ENCODE data around the gene UNC5CL. TPM values are rescaled to one million over a fixed set of nuclear protein-coding genes. Genes with fewer than 3 reads are reported as not detected.

Gene UNC5CL
- total and polyA plus RNA-seq, 2 experiments from 2014 or later: not detected

DNA sequence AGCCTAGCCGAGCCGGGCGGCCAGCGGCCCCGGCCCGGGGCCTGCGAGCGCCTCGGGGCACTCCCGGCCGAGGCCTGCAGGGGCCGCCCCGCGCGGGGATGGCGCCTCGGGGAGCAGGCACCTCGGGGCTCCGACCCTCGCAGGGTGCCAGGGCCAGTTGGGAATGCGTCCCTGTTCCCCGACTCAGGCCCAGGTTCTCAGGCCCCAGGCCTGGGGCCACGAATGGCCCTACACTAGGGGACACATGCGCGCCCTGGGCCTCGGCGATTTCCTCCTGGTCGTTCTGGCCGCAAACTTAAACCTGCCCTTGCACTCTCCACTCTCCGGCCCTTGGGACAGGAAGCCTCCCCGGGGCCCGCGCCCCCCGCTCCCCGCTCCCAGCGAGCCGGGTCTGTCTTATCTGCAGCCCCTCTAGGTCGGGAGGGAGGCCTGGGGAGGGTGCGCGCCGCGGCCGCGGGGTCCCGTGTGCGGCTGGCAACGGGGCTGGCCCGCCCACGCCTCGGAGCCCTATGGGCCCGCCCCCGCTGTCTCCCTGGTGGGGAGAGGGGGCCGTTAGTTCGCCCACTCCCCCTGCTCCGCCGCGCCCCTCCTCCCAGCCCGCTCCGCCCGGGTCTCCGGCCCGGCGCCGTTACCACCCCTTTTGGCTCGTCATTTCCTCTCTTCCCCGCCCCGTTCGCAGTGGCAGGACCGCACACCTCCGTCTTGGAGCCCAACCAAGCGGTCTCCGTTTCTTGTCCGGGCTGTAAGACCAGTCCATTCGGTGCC lies 34.4 kb upstream of the UNC5CL start:
- H3K9me3 ChIP-seq (ENCODE audit: low read depth): no peaks in the 10 kb centered on the region
- peak overlapping the region; percentile 99 for H3K4me2 ChIP-seq (ENCODE audit: unreplicated experiment)
- peak overlapping the region; percentile 97 for H3K27ac ChIP-seq
- H3K4me3 ChIP-seq: peak overlapping the region; percentile 87
- peak overlapping the region; percentile 90 for H2AFZ ChIP-seq
- DNase-seq: no peak
- peaks cover 51% of the 10 kb centered on the region for H3K79me2 ChIP-seq (ENCODE audit: insufficient read depth)
- H3K4me1 ChIP-seq (ENCODE audit: insufficient read depth): peaks cover 35% of the 10 kb centered on the region
- H3K9ac ChIP-seq: peak overlapping the region; percentile 99
- H3F3A ChIP-seq (ENCODE audit: insufficient read depth): peaks cover 37% of the 10 kb centered on the region; the same call in 1 of the 2 replicates
- no peaks in the 10 kb centered on the region for H3K27me3 ChIP-seq (replicated peaks; ENCODE audit: insufficient read depth)
- no peaks in the 10 kb centered on the region for H4K20me1 ChIP-seq (ENCODE audit: insufficient read depth)
- H3K9me2 ChIP-seq (ENCODE audit: insufficient read depth): no peaks in the 10 kb centered on the region
- in situ Hi-C loops (cut with MboI): no loop called here
- H3K36me3 ChIP-seq (ENCODE audit: low read depth): no peaks in the 10 kb centered on the region
- 1 to 3% methylated on average over 40 to 57 of the region's 74 CpGs for WGBS, 2 experiments (ENCODE audit: low coverage in 1 of 2, low lambda C conversion rate in 2 of 2, missing lambda C conversion rate in 2 of 2)
- TF ChIP-seq EZH2phosphoT487 (IDR thresholded peaks at IDR 0.05; ENCODE audit: insufficient read depth, low read depth): no peak
- TF ChIP-seq EZH2 (IDR thresholded peaks at IDR 0.05; ENCODE audit: insufficient read depth, poor library complexity, severe bottlenecking): no peak

GRCh38 chr6:41072836-41073202 lies 33.8 kb upstream of the UNC5CL start, which contains the start of gene NFYA:
NFYA (plus strand) TSS chr6:41072974; CDS start chr6:41079090, 6,116 bp downstream.
- Histone ChIP-seq H2AFZ (peak within 1 kb of the TSS; percentile 96), H3F3A (ENCODE audit: insufficient read depth) (peaks cover 37% of the 10 kb centered on the region; the same call in 1 of the 2 replicates), H3K79me2 (ENCODE audit: insufficient read depth) (peaks cover 46% of the 10 kb centered on the region), H3K4me2 (ENCODE audit: unreplicated experiment) (peak within 1 kb of the TSS; percentile 99), H3K9ac (peak within 1 kb of the TSS; percentile 99), H3K27me3 (replicated peaks; ENCODE audit: insufficient read depth) (no peaks in the 10 kb centered on the region), H3K36me3 (ENCODE audit: low read depth) (no peaks in the 10 kb centered on the region), H3K4me3 (peak within 1 kb of the TSS; percentile 87), H3K4me1 (ENCODE audit: insufficient read depth) (peaks cover 35% of the 10 kb centered on the region), H4K20me1 (ENCODE audit: insufficient read depth) (no peaks in the 10 kb centered on the region), H3K9me3 (ENCODE audit: low read depth) (no peaks in the 10 kb centered on the region), H3K9me2 (ENCODE audit: insufficient read depth) (no peaks in the 10 kb centered on the region), H3K27ac (peak within 1 kb of the TSS; percentile 97)
- 1% methylated on average over 23 to 37 of the region's 37 CpGs for whole genome bisulfite sequencing, 2 experiments (ENCODE audit: low coverage in 1 of 2, low lambda C conversion rate in 2 of 2, missing lambda C conversion rate in 2 of 2)
- in situ Hi-C loops (cut with MboI): no loop called here
- DNase-seq: no peak
- no peak for TF ChIP-seq EZH2 (IDR thresholded peaks at IDR 0.05; ENCODE audit: insufficient read depth, poor library complexity, severe bottlenecking)
- no peak for TF ChIP-seq EZH2phosphoT487 (IDR thresholded peaks at IDR 0.05; ENCODE audit: insufficient read depth, low read depth)

- Histone ChIP-seq H2AFZ (peak within 1 kb of the TSS; percentile 96), H4K20me1 (ENCODE audit: insufficient read depth) (no peaks in the 10 kb centered on the region), H3K9ac (peak within 1 kb of the TSS; percentile 99), H3K9me3 (ENCODE audit: low read depth) (no peaks in the 10 kb centered on the region), H3K79me2 (ENCODE audit: insufficient read depth) (peaks cover 39% of the 10 kb centered on the region), H3K4me3 (peak within 1 kb of the TSS; percentile 87), H3K27me3 (replicated peaks; ENCODE audit: insufficient read depth) (no peaks in the 10 kb centered on the region), H3K4me2 (ENCODE audit: unreplicated experiment) (peak within 1 kb of the TSS; percentile 99), H3K36me3 (ENCODE audit: low read depth) (no peaks in the 10 kb centered on the region), H3F3A (ENCODE audit: insufficient read depth) (peaks cover 37% of the 10 kb centered on the region; the same call in 1 of the 2 replicates), H3K27ac (peak within 1 kb of the TSS; percentile 97), H3K9me2 (ENCODE audit: insufficient read depth) (no peaks in the 10 kb centered on the region), H3K4me1 (ENCODE audit: insufficient read depth) (peaks cover 35% of the 10 kb centered on the region)
- DNase-seq: peak; percentile 100
- in situ Hi-C loops (cut with MboI): no loop called here
- WGBS, 2 experiments (ENCODE audit: low coverage in 1 of 2, low lambda C conversion rate in 2 of 2, missing lambda C conversion rate in 2 of 2): 1 to 2% methylated on average over 63 of the region's 63 CpGs
- TF ChIP-seq EZH2phosphoT487 (IDR thresholded peaks at IDR 0.05; ENCODE audit: insufficient read depth, low read depth) (no peak), EZH2 (IDR thresholded peaks at IDR 0.05; ENCODE audit: insufficient read depth, poor library complexity, severe bottlenecking) (no peak)
Measured at GRCh38 chr6:41071923-41072835, 33.2 kb upstream of the UNC5CL start, which contains the start of gene OARD1. OARD1 (minus strand) TSS chr6:41072356; CDS start chr6:41071634, 722 bp downstream.

- DNase-seq: no peak
- H3K4me3 ChIP-seq: peak overlapping the region; percentile 87
- 1% methylated on average over 16 of the region's 16 CpGs for WGBS, 2 experiments (ENCODE audit: low coverage in 1 of 2, low lambda C conversion rate in 2 of 2, missing lambda C conversion rate in 2 of 2)
- peak overlapping the region; percentile 97 for H3K27ac ChIP-seq
- no peaks in the 10 kb centered on the region for H4K20me1 ChIP-seq (ENCODE audit: insufficient read depth)
- peak overlapping the region; percentile 88 for H3K4me2 ChIP-seq (ENCODE audit: unreplicated experiment)
- H3K27me3 ChIP-seq (replicated peaks; ENCODE audit: insufficient read depth): no peaks in the 10 kb centered on the region
- in situ Hi-C loops (cut with MboI): no loop called here
- peak overlapping the region; percentile 96 for H2AFZ ChIP-seq
- H3K36me3 ChIP-seq (ENCODE audit: low read depth): no peaks in the 10 kb centered on the region
- TF ChIP-seq EZH2phosphoT487 (IDR thresholded peaks at IDR 0.05; ENCODE audit: insufficient read depth, low read depth) (no peak), EZH2 (IDR thresholded peaks at IDR 0.05; ENCODE audit: insufficient read depth, poor library complexity, severe bottlenecking) (no peak)
- H3K9ac ChIP-seq: peak overlapping the region; percentile 99
- H3K9me2 ChIP-seq (ENCODE audit: insufficient read depth): no peaks in the 10 kb centered on the region
- peaks cover 32% of the 10 kb centered on the region for H3K4me1 ChIP-seq (ENCODE audit: insufficient read depth)
- H3K9me3 ChIP-seq (ENCODE audit: low read depth): no peaks in the 10 kb centered on the region
- H3K79me2 ChIP-seq (ENCODE audit: insufficient read depth): peaks cover 33% of the 10 kb centered on the region
- H3F3A ChIP-seq (ENCODE audit: insufficient read depth): peaks cover 37% of the 10 kb centered on the region; the same call in 1 of the 2 replicates
Measured at GRCh38 chr6:41071501-41071922, 32.5 kb upstream of the UNC5CL start.
